ENCODE data around the gene FAM177B. TPM values are rescaled to one million over a fixed set of nuclear protein-coding genes. Genes with fewer than 3 reads are reported as not detected.
A peak's percentile ranks its signal among the peaks of the same experiment; 100 is the strongest.

The FAM177B gene
- total RNA-seq, 2 donors from 2014 or later, result not detected

- H3K4me1 ChIP-seq, result peaks cover 0 to 3% of the 10 kb centered on the region in 2 donors
- H3K36me3 ChIP-seq, result no peaks in the 10 kb centered on the region
- no peak for DNase-seq (ENCODE audit: low spot score)
- no peak overlapping the region for H3K27ac ChIP-seq
- no peak for TF ChIP-seq CTCF (IDR thresholded peaks at IDR 0.05)
- H3K9me3 ChIP-seq, result peaks cover 7 to 15% of the 10 kb centered on the region in 2 donors
- H3K4me3 ChIP-seq, result no peak overlapping the region
- H3K27me3 ChIP-seq, result no peaks in the 10 kb centered on the region
Measured at GRCh38 chr1:222769971-222770620, 33.1 kb downstream of the FAM177B start.

GRCh38 chr1:222772996-222773379, 36.0 kb downstream of the FAM177B start:
- Histone ChIP-seq H3K27me3 (no peaks in the 10 kb centered on the region), H3K9me3 (peaks cover 7 to 15% of the 10 kb centered on the region in 2 donors), H3K4me3 (no peak overlapping the region), H3K36me3 (no peaks in the 10 kb centered on the region), H3K27ac (peak overlapping the region; percentile 50 to 55), H3K4me1 (peaks cover 0 to 3% of the 10 kb centered on the region in 2 donors)
- DNase-seq (ENCODE audit: low spot score), result no peak
- no peak for TF ChIP-seq CTCF (IDR thresholded peaks at IDR 0.05)

GRCh38 chr1:222777463-222777862, 40.5 kb downstream of the FAM177B start:
- Histone ChIP-seq H3K4me1 (peaks cover 0 to 3% of the 10 kb centered on the region in 2 donors), H3K27me3 (no peaks in the 10 kb centered on the region), H3K4me3 (no peak overlapping the region), H3K27ac (no peak overlapping the region), H3K9me3 (no peaks in the 10 kb centered on the region), H3K36me3 (no peaks in the 10 kb centered on the region)
- no peak for TF ChIP-seq CTCF (IDR thresholded peaks at IDR 0.05)
- no peak for DNase-seq (ENCODE audit: low spot score)

DNA sequence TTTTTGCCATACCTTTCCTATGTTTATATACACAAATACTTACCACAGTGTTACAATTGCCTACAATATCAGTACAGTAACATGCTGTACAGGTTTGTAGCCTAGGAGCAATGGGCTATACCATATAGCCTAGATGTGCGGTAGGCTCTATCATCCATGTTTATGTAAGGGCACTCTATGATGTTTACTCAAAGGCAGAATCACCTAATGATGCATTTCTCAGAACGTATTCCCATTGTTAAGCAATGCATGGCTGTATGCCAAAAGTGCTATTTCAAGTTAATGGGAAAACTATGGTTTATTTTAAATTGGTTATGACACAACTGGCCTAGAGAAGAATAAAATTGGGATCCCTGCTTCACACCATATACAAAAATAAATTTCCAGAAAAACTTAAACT, 41.0 kb downstream of the FAM177B start:
- no peaks in the 10 kb centered on the region for H3K9me3 ChIP-seq
- TF ChIP-seq CTCF (IDR thresholded peaks at IDR 0.05), result no peak
- peaks cover 0 to 3% of the 10 kb centered on the region in 2 donors for H3K4me1 ChIP-seq

GRCh38 chr1:222781251-222781650, 44.2 kb downstream of the FAM177B start:
- Histone ChIP-seq H3K9me3 (no peaks in the 10 kb centered on the region), H3K27ac (no peak overlapping the region), H3K4me3 (no peak overlapping the region), H3K36me3 (no peaks in the 10 kb centered on the region), H3K27me3 (no peaks in the 10 kb centered on the region), H3K4me1 (peaks cover 0 to 2% of the 10 kb centered on the region in 2 donors)
- no peak for DNase-seq (ENCODE audit: low spot score)
- TF ChIP-seq CTCF (IDR thresholded peaks at IDR 0.05), result no peak

More for the DNA sequence above, 41.0 kb downstream of the FAM177B start:
- H3K27me3 ChIP-seq, result no peaks in the 10 kb centered on the region
- H3K36me3 ChIP-seq, result no peaks in the 10 kb centered on the region
- H3K27ac ChIP-seq, result no peak overlapping the region
- no peak for DNase-seq (ENCODE audit: low spot score)
- H3K4me3 ChIP-seq, result no peak overlapping the region

- Histone ChIP-seq H3K27me3 (no peaks in the 10 kb centered on the region), H3K9me3 (no peaks in the 10 kb centered on the region), H3K27ac (no peak overlapping the region), H3K4me3 (no peak overlapping the region), H3K36me3 (no peaks in the 10 kb centered on the region), H3K4me1 (peaks cover 0 to 5% of the 10 kb centered on the region in 2 donors)
- TF ChIP-seq CTCF (IDR thresholded peaks at IDR 0.05), result no peak
- DNase-seq (ENCODE audit: low spot score), result no peak
Measured at GRCh38 chr1:222783051-222783450, 46.0 kb downstream of the FAM177B start.
